ENCODE results near the gene SERF2.
"Not testable (repeated sequence)": the region's sequence is repeated elsewhere in the genome, so short reads cannot be mapped to it uniquely, and the experiment has no call there.

DNA sequence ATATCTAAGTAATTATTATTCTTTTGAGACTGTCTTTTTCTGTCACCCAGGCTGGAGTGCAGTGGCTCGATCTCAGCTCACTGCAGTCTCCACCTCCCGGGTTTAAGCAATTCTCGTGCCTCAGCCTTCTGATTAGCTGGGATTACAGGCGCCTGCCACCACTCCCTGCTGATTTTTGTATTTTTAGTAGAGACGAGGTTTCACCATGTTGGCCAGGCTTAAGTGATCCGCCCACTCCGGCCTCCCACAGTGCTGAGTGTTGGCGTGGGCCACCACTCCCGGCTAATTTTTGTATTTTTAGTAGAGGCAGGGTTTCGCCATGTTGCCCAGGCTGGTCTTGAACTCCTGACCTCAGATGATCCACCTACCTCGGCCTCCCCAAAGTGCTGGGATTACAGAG is 33.2 kb downstream of the SERF2 start:
- TF ChIP-seq EZH2 (IDR thresholded peaks at IDR 0.05; ENCODE audit: insufficient read depth, poor library complexity, severe bottlenecking); EZH2phosphoT487 (IDR thresholded peaks at IDR 0.05; ENCODE audit: insufficient read depth, low read depth): not testable (repeated sequence)

Measured in GM23248 (cell line).